ENCODE results near the gene RPL12. TPM values are rescaled to one million over a fixed set of nuclear protein-coding genes. Genes with fewer than 3 reads are reported as not detected.

RPL12 gene
- total RNA-seq, 1 donor from 2014 or later, result 4,885 TPM

- H3K27me3 ChIP-seq (ENCODE audit: control insufficient read depth, insufficient read depth, low read length), result no peaks in the 10 kb centered on the region
- no peak for TF ChIP-seq CTCF (IDR thresholded peaks at IDR 0.05; ENCODE audit: insufficient read depth, low read length, poor library complexity, severe bottlenecking)
These were observed 40.3 kb upstream of the RPL12 start for GRCh38 chr9:127491516-127491915.

DNA sequence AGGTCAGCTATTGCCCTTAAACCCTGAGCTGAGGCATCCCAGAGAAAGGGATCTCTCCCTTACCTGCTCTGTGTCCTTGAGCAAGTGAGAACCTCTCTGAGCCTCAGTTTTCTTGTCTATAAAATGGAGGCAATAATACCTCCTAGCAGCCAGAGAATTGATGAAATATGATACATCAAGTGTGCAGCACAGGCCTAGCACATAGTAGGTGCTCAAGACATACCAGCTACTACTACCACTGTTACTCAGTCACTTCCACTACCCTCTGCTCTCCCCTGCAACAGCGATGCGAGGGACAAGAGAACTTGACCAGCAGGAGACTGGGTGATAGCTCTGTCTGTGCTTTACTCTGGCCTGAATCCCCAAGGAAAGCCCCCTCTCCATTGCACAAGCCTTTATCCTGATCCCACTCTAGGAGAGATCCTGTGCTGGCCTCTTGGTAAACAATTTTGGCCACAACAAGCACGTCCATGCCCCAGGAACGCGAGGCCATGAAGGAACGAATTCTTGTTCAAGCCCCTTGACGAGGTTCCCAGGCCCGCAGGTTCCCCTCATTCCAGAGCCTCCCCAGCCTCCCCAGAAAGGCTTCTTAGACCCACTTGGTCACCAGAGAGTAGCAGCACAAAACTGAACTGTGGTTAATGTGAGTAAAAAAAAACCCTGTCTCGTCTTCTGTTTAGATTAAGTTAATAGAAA lies 39.5 kb upstream of the RPL12 start:
- Histone ChIP-seq H3K36me3 (ENCODE audit: control insufficient read depth, insufficient read depth, low read length) (no peaks in the 10 kb centered on the region), H3K27me3 (ENCODE audit: control insufficient read depth, insufficient read depth, low read length) (no peaks in the 10 kb centered on the region), H3K4me3 (ENCODE audit: low read depth, low read length) (no peak overlapping the region)
- no peak for DNase-seq (ENCODE audit: low read depth)
- TF ChIP-seq CTCF (IDR thresholded peaks at IDR 0.05; ENCODE audit: insufficient read depth, low read length, poor library complexity, severe bottlenecking), result no peak

More at GRCh38 chr9:127491516-127491915, 40.3 kb upstream of the RPL12 start:
- Histone ChIP-seq H3K36me3 (ENCODE audit: control insufficient read depth, insufficient read depth, low read length) (no peaks in the 10 kb centered on the region), H3K4me3 (ENCODE audit: low read depth, low read length) (no peak overlapping the region)
- no peak for DNase-seq (ENCODE audit: low read depth)

- Histone ChIP-seq H3K36me3 (ENCODE audit: control insufficient read depth, insufficient read depth, low read length) (no peaks in the 10 kb centered on the region), H3K27me3 (ENCODE audit: control insufficient read depth, insufficient read depth, low read length) (no peaks in the 10 kb centered on the region), H3K4me3 (ENCODE audit: low read depth, low read length) (no peak overlapping the region)
- no peak for DNase-seq (ENCODE audit: low read depth)
- TF ChIP-seq CTCF (IDR thresholded peaks at IDR 0.05; ENCODE audit: insufficient read depth, low read length, poor library complexity, severe bottlenecking), result peak; percentile 15
These were observed 38.4 kb upstream of the RPL12 start for GRCh38 chr9:127489471-127490115.

- no peak for TF ChIP-seq CTCF (IDR thresholded peaks at IDR 0.05; ENCODE audit: insufficient read depth, low read length, poor library complexity, severe bottlenecking)
- H3K36me3 ChIP-seq (ENCODE audit: control insufficient read depth, insufficient read depth, low read length), result no peaks in the 10 kb centered on the region
- no peak overlapping the region for H3K4me3 ChIP-seq (ENCODE audit: low read depth, low read length)
- no peaks in the 10 kb centered on the region for H3K27me3 ChIP-seq (ENCODE audit: control insufficient read depth, insufficient read depth, low read length)
- no peak for DNase-seq (ENCODE audit: low read depth)
These were observed 37.7 kb upstream of the RPL12 start for GRCh38 chr9:127488946-127489345.

DNA sequence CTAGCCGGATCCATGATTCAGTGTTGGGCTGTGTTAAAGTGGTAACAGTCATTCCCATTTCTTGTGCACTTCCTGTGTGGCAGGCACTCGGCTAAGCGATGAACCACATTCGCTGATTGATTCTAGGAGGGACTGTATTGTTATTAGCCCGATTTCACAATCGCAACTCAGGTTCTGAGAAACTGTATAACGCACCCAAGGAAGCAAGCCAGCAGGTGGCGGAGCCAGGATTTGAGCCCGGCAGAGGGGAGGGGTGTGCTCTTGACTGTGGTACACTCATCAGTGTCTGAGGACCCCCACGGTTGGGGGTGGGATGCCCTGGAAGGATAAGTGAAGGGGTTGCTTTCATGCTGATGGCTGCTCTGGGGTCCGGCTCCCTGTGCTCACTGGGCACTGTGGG lies 34.8 kb upstream of the RPL12 start:
- DNase-seq (ENCODE audit: low read depth), result no peak
- no peak for TF ChIP-seq CTCF (IDR thresholded peaks at IDR 0.05; ENCODE audit: insufficient read depth, low read length, poor library complexity, severe bottlenecking)
- Histone ChIP-seq H3K36me3 (ENCODE audit: control insufficient read depth, insufficient read depth, low read length) (no peaks in the 10 kb centered on the region), H3K4me3 (ENCODE audit: low read depth, low read length) (no peak overlapping the region), H3K27me3 (ENCODE audit: control insufficient read depth, insufficient read depth, low read length) (no peaks in the 10 kb centered on the region)
